GM12801 (cell line): Measurements from ENCODE around the gene C1QTNF6.

Source experiments
- CTCF ChIP-seq: IDR thresholded peaks from one replicate; pipeline ENCODE4 v1.5.1; 2011; ENCODE audit warnings: control low read depth; ENCODE audit not compliant: insufficient read length; ENCODE audit errors: extremely low read depth

The C1QTNF6 gene

GRCh38 chr22:37146051-37146385 is 42.0 kb downstream of the C1QTNF6 start:
- TF ChIP-seq CTCF: no peak

- no peak for TF ChIP-seq CTCF
Observed at GRCh38 chr22:37145180-37146050, 42.6 kb downstream of the C1QTNF6 start.

GRCh38 chr22:37144180-37144554 is 43.9 kb downstream of the C1QTNF6 start:
- TF ChIP-seq CTCF: no peak

GRCh38 chr22:37141971-37142370 is 46.1 kb downstream of the C1QTNF6 start:
- no peak for TF ChIP-seq CTCF

GRCh38 chr22:37141476-37141875 is 46.6 kb downstream of the C1QTNF6 start:
- TF ChIP-seq CTCF: no peak

- no peak for TF ChIP-seq CTCF
Observed at GRCh38 chr22:37140686-37141323, 47.2 kb downstream of the C1QTNF6 start.

- no peak for TF ChIP-seq CTCF
Observed at GRCh38 chr22:37139762-37140161, 48.3 kb downstream of the C1QTNF6 start.
